ENCODE results near the gene SKOR1. TPM values are rescaled to one million over a fixed set of nuclear protein-coding genes. Genes with fewer than 3 reads are reported as not detected.
A peak's percentile ranks its signal among the peaks of the same experiment; 100 is the strongest.

Gene SKOR1
- total RNA-seq, 2 experiments from 2014 or later = 1.0 to 1.5 TPM

- H4K20me1 ChIP-seq (ENCODE audit: insufficient read depth, low read length) = no peaks in the 10 kb centered on the region
- DNase-seq (ENCODE audit: low spot score) = peak; percentile 79
- peak overlapping the region; percentile 25 for H3K4me3 ChIP-seq (ENCODE audit: low read depth, low read length, poor library complexity, severe bottlenecking)
- no TSS peak for BruUV-seq (replicated peaks)
- H3K36me3 ChIP-seq (ENCODE audit: insufficient read depth, low read length) = no peaks in the 10 kb centered on the region
- no peaks in the 10 kb centered on the region for H3K9me2 ChIP-seq (ENCODE audit: insufficient read depth, low read length)
- CTCF ChIA-PET (ENCODE audit: unreplicated experiment) = no interaction called here
- peak overlapping the region; percentile 67 for H3K4me2 ChIP-seq (ENCODE audit: low read length)
- peak overlapping the region; percentile 63; the same call in 1 of the 2 replicates for H2AFZ ChIP-seq (ENCODE audit: low read length)
- TF ChIP-seq CTCF (conservative IDR thresholded peaks at IDR 0.05; ENCODE audit: low read length) = no peak
- no peak for TF ChIP-seq EZH2phosphoT487 (IDR thresholded peaks at IDR 0.05; ENCODE audit: borderline replicate concordance, low read depth, low read length)
- peaks cover 79% of the 10 kb centered on the region for H3K4me1 ChIP-seq (ENCODE audit: insufficient read depth, low read length, poor library complexity, severe bottlenecking)
- intact Hi-C loops (cut with micrococcal nuclease; ENCODE audit: unreplicated experiment) = loop anchor here (10.0 kb wide), 1 partner anchor 269 kb away; the partner anchor contains the start of gene PIAS1
- H3K79me2 ChIP-seq (ENCODE audit: insufficient read depth, low read depth, low read length) = no peaks in the 10 kb centered on the region
- no peaks in the 10 kb centered on the region for H3K9me3 ChIP-seq (ENCODE audit: low read length)
- POLR2A ChIA-PET = interaction anchor here (0.6 to 2.6 kb wide), 8 partner anchors 8 to 243 kb away, joined by 3 to 13 read pairs (median 4); partner anchors contain the start of genes MAP2K5 and RNU6-1
- H3K27ac ChIP-seq (ENCODE audit: low read depth, low read length, poor library complexity, severe bottlenecking) = peak overlapping the region; percentile 96
Observed at GRCh38 chr15:67785431-67785830, 39.9 kb upstream of the SKOR1 start.

GRCh38 chr15:67786646-67787045 is 38.7 kb upstream of the SKOR1 start:
- H4K20me1 ChIP-seq (ENCODE audit: insufficient read depth, low read length) = no peaks in the 10 kb centered on the region
- ChIA-PET POLR2A (interaction anchor here (1.0 to 1.5 kb wide), 3 partner anchors 9 to 55 kb away, joined by 3 to 8 read pairs (median 4); partner anchors contain the start of gene RNU6-1), CTCF (ENCODE audit: unreplicated experiment) (no interaction called here)
- no peak overlapping the region for H2AFZ ChIP-seq (ENCODE audit: low read length)
- peaks cover 78% of the 10 kb centered on the region for H3K4me1 ChIP-seq (ENCODE audit: insufficient read depth, low read length, poor library complexity, severe bottlenecking)
- no TSS peak for BruUV-seq (replicated peaks)
- no peaks in the 10 kb centered on the region for H3K9me3 ChIP-seq (ENCODE audit: low read length)
- no peaks in the 10 kb centered on the region for H3K36me3 ChIP-seq (ENCODE audit: insufficient read depth, low read length)
- H3K4me2 ChIP-seq (ENCODE audit: low read length) = peak overlapping the region; percentile 67
- intact Hi-C loops (cut with micrococcal nuclease; ENCODE audit: unreplicated experiment) = loop anchor here (10.0 kb wide), 1 partner anchor 268 kb away; the partner anchor contains the start of gene PIAS1
- TF ChIP-seq CTCF (conservative IDR thresholded peaks at IDR 0.05; ENCODE audit: low read length) (no peak), EZH2phosphoT487 (IDR thresholded peaks at IDR 0.05; ENCODE audit: borderline replicate concordance, low read depth, low read length) (no peak)
- H3K27ac ChIP-seq (ENCODE audit: low read depth, low read length, poor library complexity, severe bottlenecking) = peak overlapping the region; percentile 96
- H3K4me3 ChIP-seq (ENCODE audit: low read depth, low read length, poor library complexity, severe bottlenecking) = no peak overlapping the region
- DNase-seq (ENCODE audit: low spot score) = no peak
- no peaks in the 10 kb centered on the region for H3K79me2 ChIP-seq (ENCODE audit: insufficient read depth, low read depth, low read length)
- H3K9me2 ChIP-seq (ENCODE audit: insufficient read depth, low read length) = no peaks in the 10 kb centered on the region

GRCh38 chr15:67788986-67789385 is 36.3 kb upstream of the SKOR1 start:
- H3K4me2 ChIP-seq (ENCODE audit: low read length) = no peak overlapping the region
- TF ChIP-seq EZH2phosphoT487 (IDR thresholded peaks at IDR 0.05; ENCODE audit: borderline replicate concordance, low read depth, low read length) (no peak), CTCF (conservative IDR thresholded peaks at IDR 0.05; ENCODE audit: low read length) (no peak)
- ChIA-PET CTCF (ENCODE audit: unreplicated experiment) (no interaction called here), POLR2A (interaction anchor here (0.5 to 0.7 kb wide), 4 partner anchors 10 to 27 kb away, joined by 3 read pairs; no protein-coding TSS in a partner anchor)
- no peaks in the 10 kb centered on the region for H3K9me2 ChIP-seq (ENCODE audit: insufficient read depth, low read length)
- H3K79me2 ChIP-seq (ENCODE audit: insufficient read depth, low read depth, low read length) = no peaks in the 10 kb centered on the region
- no peak overlapping the region for H3K4me3 ChIP-seq (ENCODE audit: low read depth, low read length, poor library complexity, severe bottlenecking)
- no peak overlapping the region for H2AFZ ChIP-seq (ENCODE audit: low read length)
- H3K36me3 ChIP-seq (ENCODE audit: insufficient read depth, low read length) = no peaks in the 10 kb centered on the region
- no peaks in the 10 kb centered on the region for H3K9me3 ChIP-seq (ENCODE audit: low read length)
- no peak overlapping the region for H3K27ac ChIP-seq (ENCODE audit: low read depth, low read length, poor library complexity, severe bottlenecking)
- no peak for DNase-seq (ENCODE audit: low spot score)
- BruUV-seq (replicated peaks) = no TSS peak
- intact Hi-C loops (cut with micrococcal nuclease; ENCODE audit: unreplicated experiment) = loop anchor here (10.0 kb wide), 1 partner anchor 266 kb away; the partner anchor contains the start of gene PIAS1
- H3K4me1 ChIP-seq (ENCODE audit: insufficient read depth, low read length, poor library complexity, severe bottlenecking) = peaks cover 61% of the 10 kb centered on the region
- H4K20me1 ChIP-seq (ENCODE audit: insufficient read depth, low read length) = no peaks in the 10 kb centered on the region

Data from OCI-LY7 (cell line).